ENCODE results near the gene BABAM2. TPM values are rescaled to one million over a fixed set of nuclear protein-coding genes. Genes with fewer than 3 reads are reported as not detected.
"Not testable (repeated sequence)": the region's sequence is repeated elsewhere in the genome, so short reads cannot be mapped to it uniquely, and the experiment has no call there.

Gene BABAM2
- polyA plus RNA-seq, 4 donors: 30.1 to 59.3 (median 55.6) TPM

- DNase-seq (ENCODE audit: low read depth in 4 of 4, low spot score in 3 of 4): no peak
These were observed 15.2 kb upstream of the BABAM2 start for GRCh38 chr2:27875089-27875881.

GRCh38 chr2:27878825-27879224 is 11.7 kb upstream of the BABAM2 start:
- DNase-seq (ENCODE audit: low read depth in 4 of 4, low spot score in 3 of 4): no peak

- DNase-seq (ENCODE audit: low read depth in 4 of 4, low spot score in 3 of 4): not testable (repeated sequence)
These were observed 8.5 kb upstream of the BABAM2 start for GRCh38 chr2:27881815-27882583.

GRCh38 chr2:27882584-27882922 is 8.0 kb upstream of the BABAM2 start:
- DNase-seq (ENCODE audit: low read depth in 4 of 4, low spot score in 3 of 4): not testable (repeated sequence)

- DNase-seq (ENCODE audit: low read depth in 4 of 4, low spot score in 3 of 4): no peak
These were observed 5.9 kb upstream of the BABAM2 start for GRCh38 chr2:27884601-27885000.

- no peak for DNase-seq (ENCODE audit: low read depth in 4 of 4, low spot score in 3 of 4)
These were observed 5.3 kb upstream of the BABAM2 start for GRCh38 chr2:27885234-27885633.

GRCh38 chr2:27885661-27886060 is 4.9 kb upstream of the BABAM2 start:
- no peak for DNase-seq (ENCODE audit: low read depth in 4 of 4, low spot score in 3 of 4)

- DNase-seq (ENCODE audit: low read depth in 4 of 4, low spot score in 3 of 4): no peak
These were observed 4.2 kb upstream of the BABAM2 start for GRCh38 chr2:27886322-27886721.

- DNase-seq (ENCODE audit: low read depth in 4 of 4, low spot score in 3 of 4): no peak
These were observed 3.4 kb upstream of the BABAM2 start for GRCh38 chr2:27887111-27887510.

GRCh38 chr2:27887830-27888229 is 2.7 kb upstream of the BABAM2 start:
- no peak for DNase-seq (ENCODE audit: low read depth in 4 of 4, low spot score in 3 of 4)

- no peak for DNase-seq (ENCODE audit: low read depth in 4 of 4, low spot score in 3 of 4)
These were observed 1.7 kb upstream of the BABAM2 start for GRCh38 chr2:27888790-27889189.

GRCh38 chr2:27889774-27890145 is 769 bp upstream of the BABAM2 start:
- peak in 2 of 4 donors; percentile 27 to 30 for DNase-seq (ENCODE audit: low read depth in 4 of 4, low spot score in 3 of 4)

GRCh38 chr2:27890924-27891672 is 569 bp downstream of the BABAM2 start:
- peak; percentile 38 to 71 (median 65) for DNase-seq (ENCODE audit: low read depth in 4 of 4, low spot score in 3 of 4)

- no peak for DNase-seq (ENCODE audit: low read depth in 4 of 4, low spot score in 3 of 4)
These were observed 1.2 kb downstream of the BABAM2 start for GRCh38 chr2:27891673-27892105.

GRCh38 chr2:27893006-27893405 is 2.5 kb downstream of the BABAM2 start:
- DNase-seq (ENCODE audit: low read depth in 4 of 4, low spot score in 3 of 4): no peak

- DNase-seq (ENCODE audit: low read depth in 4 of 4, low spot score in 3 of 4): no peak
These were observed 7.2 kb downstream of the BABAM2 start for GRCh38 chr2:27897717-27898116.

- no peak for DNase-seq (ENCODE audit: low read depth in 4 of 4, low spot score in 3 of 4)
These were observed 10.7 kb downstream of the BABAM2 start for GRCh38 chr2:27901234-27901633.

- DNase-seq (ENCODE audit: low read depth in 4 of 4, low spot score in 3 of 4): no peak
These were observed 11.6 kb downstream of the BABAM2 start for GRCh38 chr2:27902098-27902497.

GRCh38 chr2:27903018-27903417 is 12.5 kb downstream of the BABAM2 start:
- DNase-seq (ENCODE audit: low read depth in 4 of 4, low spot score in 3 of 4): no peak

- no peak for DNase-seq (ENCODE audit: low read depth in 4 of 4, low spot score in 3 of 4)
These were observed 13.3 kb downstream of the BABAM2 start for GRCh38 chr2:27903649-27904404.

- DNase-seq (ENCODE audit: low read depth in 4 of 4, low spot score in 3 of 4): no peak
These were observed 13.8 kb downstream of the BABAM2 start for GRCh38 chr2:27904405-27904665.

Data from left renal pelvis (tissue), 4 donors.